ENCODE results near the gene MYLK.

- no peak for TF ChIP-seq CTCF (IDR thresholded peaks at IDR 0.05; ENCODE audit: low read length)
- TF ChIP-seq EZH2 (IDR thresholded peaks at IDR 0.05; ENCODE audit: borderline replicate concordance, low read length), result no peak
These were observed 223.9 kb downstream of the MYLK start for GRCh38 chr3:123660141-123660675.

All from OCI-LY1 (cell line).